NCI-H82 (cell line): ENCODE results near the gene RFFL.
A peak's percentile ranks its signal among the peaks of the same experiment; 100 is the strongest.
"Not testable (repeated sequence)": the region's sequence is repeated elsewhere in the genome, so short reads cannot be mapped to it uniquely, and the experiment has no call there.

Experiments
- DNase-seq: peaks from one replicate; lab custom pipeline; 2025; lab: John Stamatoyannopoulos, UW

The RFFL gene

DNA sequence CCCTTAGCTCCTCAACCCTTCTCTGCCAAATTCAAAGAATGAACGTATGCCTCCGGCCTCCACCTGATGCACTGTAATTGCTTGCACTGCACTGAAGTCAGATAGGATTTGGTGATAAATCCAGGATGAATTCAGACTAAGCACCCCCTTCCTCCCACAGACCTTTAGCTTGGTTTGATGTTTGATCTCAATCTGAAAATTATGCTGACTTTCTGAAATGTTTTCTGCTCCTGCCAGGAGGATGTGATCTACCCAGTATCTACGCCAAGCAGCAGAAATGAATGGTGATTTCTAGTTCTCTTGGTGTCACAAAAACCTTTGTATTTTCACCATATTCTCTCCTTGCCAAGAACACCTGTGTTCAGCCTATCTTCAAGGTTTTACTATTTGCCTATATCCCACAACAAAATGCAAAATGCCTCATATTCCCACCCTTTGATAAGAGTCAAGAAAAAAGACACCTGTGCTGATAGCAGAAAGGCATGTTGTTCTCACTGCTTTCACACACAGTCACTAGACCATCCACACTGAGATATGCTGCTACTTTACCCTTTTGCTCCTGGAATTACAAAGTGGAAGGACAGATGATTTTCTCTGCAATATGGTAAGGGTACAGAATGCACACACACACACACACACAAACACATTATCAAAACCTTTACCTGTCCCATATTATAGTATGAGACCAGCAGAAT lies 14.7 kb downstream of the RFFL start:
- DNase-seq = peak; percentile 17

DNA sequence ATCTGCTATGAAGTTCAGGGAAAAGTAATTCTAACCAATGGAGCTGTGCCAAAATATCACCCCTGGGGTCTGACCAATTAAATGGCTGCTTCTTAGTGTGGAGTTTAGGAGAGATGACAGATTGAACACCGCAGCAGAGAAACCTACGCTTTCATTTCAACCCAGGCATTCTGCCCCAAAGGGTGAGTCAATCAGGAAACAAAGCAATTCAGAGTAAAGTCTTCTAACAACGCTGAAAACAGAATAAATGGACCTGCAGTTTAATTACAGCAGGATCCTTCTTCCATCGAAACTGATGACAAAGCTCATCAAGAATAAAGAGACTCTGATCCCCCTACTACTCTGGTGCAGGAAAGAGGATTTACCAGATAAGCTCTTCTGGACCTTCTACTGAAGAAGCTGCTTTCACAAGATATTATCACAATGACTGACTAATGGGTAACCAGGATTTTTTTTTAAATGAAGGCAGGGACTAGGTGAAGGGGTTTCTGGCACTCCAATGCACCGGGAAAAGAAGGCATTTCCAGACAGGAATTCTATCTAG lies 16.7 kb downstream of the RFFL start:
- DNase-seq = peak; percentile 85

DNA sequence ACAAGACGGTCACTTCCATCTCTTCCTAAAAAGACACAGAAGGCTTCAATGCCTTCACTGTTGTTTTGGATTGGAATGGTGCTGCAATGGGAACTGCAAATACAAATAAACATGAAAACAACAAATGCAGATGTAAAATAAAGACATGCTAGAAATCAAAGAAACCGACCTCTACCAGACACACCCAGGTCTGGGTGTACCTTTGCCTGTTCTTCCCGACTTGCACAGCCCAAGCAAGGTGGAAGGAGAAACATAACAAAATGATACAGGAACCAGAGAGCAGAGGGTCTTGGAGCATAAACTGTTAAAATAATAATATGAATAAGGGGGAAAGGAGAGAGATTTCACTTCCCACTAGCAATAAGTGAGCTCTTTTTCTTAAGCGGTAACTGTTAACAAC lies 17.3 kb downstream of the RFFL start:
- no peak for DNase-seq

DNA sequence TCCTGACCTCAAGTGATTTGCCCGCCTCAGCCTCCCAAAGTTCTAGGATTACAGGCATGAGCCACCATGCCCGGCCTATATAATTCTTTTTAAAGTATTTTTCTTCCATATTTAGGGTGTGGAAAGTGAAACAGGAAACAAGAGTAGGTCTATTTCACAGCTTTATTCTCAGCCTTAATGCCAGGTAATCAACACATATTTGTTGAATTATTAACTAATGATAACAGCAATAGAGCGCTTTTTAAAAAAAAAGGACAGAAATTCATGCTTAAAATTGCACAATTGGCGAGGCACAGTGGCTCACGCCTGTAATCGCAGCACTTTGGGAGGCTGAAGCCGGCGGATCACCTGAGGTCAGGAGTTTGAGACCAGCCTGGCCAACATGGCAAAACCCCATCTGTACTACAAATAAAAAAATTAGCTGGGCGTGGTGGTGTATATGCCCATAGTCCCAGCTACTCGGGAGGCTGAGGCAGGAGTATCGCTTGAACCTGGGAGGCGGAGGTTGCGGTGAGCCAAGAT lies 18.0 kb downstream of the RFFL start:
- not testable (repeated sequence) for DNase-seq

DNA sequence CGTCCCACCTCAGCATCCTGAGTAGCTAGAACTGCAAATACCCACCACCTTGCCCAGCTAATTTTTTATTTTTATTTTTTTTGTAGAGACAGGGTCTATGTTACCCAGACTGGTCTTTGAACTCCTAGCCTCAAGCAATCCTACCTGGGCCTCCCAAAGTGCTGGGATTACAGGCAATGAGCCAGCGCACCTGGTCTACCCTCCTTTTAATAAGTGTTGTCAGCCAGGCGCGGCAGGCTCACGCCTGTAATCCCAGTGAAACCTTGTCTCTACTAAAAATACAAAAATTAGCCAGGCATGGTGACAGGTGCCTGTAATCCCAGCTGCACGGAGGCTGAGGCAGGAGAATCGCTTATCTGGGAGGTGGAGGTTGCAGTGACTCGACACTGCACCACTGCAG lies 19.3 kb downstream of the RFFL start:
- DNase-seq = no peak

DNA sequence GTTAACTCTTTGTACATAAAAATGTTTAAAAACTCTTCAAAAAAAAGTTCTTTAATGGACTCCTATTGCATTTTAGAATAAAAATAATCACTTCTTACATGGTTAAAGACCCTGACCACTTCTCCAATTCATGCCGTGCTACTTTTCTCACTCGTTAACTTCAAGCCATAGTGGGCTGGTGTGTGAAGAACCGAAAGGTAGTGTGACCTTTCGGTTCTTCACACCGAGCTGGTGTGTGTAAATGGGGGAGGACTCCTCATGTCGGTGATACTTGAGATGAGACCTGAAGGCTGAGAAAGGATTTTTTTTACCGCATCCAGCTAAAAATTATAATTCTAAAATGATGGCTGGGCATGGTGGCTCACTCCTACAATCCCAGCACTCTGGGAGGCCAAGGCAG lies 22.1 kb downstream of the RFFL start:
- no peak for DNase-seq

DNA sequence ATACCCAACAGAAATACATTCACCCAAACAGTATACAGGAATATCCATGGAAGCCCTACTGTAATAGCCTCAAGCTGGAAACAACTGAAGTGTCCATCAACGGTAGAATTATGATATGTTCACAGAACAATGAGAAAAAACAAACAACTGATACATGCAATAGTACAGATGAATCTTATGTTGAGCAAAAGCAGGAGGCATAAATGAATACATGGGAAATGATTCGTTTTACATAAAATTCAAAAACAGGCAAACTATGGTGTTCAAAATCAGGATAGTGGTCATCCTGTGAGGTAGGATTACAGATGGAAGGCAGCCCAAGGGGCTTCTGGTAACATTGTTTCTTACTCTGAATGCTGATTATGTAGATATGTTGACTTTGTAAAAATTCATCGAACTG lies 25.1 kb downstream of the RFFL start:
- no peak for DNase-seq

DNA sequence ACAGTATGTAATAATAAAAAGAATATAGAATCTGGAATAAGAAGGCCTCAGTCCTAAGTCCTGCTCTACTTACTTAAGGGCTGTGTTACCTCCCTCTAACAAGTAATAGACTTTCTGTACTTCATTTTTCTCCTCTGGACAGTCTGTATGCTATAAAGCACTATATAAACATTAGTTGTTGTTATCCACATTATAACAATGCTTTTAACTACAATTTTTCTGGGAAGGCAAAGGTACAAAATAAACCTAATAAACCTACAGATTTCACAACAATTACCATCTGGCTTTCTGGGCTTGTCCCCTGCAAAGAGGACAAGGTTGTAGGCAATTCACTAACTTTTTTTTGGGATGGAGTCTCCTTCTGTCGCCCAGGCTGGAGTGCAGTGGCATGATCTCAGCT lies 32.7 kb downstream of the RFFL start:
- no peak for DNase-seq

DNA sequence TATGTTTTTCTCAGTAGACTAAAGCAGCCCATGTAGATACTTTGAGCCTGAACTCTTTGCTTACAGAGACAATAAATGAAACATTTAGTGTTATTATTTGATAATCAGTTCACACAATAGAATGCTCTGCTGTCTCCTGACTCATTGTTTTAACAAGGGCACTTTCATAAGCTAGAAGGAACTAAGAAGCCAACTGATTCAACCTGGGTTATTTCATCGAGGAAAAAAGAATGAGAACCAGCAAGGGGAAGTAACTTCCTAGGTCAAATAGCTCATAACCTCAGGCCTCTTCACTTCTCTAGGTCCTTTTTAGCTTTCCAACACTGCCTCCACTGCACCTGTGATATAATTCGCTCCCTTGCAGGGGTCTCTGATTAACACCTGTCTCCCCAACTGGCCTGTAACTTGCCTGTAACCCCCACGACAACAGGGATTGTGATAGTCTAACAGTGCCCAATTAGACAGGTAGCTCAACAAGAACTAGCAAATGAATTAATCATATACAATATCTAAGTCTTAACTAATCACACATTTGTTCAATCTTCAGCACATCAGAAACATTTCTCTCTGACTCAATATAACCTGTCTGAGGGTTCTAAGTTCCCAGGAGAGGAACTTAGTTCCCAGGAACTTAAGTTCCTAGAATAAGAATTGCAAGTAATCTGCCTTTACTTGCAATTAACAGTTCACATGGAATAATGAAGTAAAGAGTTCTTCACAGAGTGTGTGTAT lies 34.8 kb downstream of the RFFL start:
- DNase-seq = no peak

DNA sequence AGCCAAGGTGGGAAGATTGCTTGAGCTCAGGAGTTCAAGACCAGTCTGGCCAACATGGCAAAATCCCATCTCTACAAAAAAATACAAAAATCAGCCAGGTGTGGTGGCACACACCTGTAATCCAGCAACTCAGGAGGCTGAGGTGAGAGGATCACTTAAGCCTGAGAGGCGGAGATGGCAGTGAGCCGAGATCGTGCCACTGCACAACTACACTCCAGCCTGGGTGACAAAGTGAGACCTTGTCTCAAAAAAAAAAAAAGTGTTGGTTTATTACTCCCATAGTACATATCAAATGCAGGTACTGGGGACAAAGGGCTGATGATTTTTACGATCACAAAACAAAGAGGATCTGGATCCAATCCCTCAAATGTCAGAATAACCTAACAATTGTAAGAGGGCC lies 35.4 kb downstream of the RFFL start:
- DNase-seq = not testable (repeated sequence)

DNA sequence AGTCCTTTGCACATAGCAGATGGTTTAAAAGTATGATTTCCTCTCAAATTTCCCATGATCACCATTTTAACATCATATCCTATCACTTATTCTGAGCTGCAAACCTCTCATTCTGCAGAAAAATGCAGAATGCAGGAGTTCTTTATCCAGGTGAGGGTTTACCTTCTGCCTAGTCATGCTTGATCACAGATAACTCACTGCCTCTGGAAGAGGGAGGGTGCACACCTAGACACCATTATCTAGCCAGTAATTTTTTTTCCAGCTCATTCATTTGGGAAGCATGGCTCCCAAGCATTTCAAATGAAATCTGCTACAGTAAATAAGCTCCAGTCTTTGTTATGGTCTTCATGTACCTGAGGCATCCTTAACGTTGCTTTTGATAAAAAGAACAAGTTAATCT lies 38.0 kb downstream of the RFFL start:
- DNase-seq = no peak

DNA sequence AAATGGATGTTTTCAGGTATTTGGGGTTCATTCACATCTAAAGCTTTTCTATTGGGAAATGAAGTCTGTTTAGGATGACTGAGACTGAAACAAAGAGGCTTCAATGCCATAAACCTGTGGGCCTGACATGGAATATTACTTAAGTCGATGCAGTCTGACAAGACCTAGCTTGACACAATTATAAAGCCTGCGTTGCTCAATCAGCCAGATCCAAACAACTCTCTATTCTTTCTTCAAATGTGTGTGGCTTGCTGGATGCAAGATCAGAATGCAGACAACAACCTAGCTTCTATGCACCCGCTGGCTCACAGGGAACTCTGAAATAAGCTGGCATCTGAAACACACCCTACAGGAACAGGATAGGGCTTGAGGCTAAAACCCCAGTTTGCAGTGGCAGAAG lies 40.0 kb downstream of the RFFL start:
- no peak for DNase-seq

DNA sequence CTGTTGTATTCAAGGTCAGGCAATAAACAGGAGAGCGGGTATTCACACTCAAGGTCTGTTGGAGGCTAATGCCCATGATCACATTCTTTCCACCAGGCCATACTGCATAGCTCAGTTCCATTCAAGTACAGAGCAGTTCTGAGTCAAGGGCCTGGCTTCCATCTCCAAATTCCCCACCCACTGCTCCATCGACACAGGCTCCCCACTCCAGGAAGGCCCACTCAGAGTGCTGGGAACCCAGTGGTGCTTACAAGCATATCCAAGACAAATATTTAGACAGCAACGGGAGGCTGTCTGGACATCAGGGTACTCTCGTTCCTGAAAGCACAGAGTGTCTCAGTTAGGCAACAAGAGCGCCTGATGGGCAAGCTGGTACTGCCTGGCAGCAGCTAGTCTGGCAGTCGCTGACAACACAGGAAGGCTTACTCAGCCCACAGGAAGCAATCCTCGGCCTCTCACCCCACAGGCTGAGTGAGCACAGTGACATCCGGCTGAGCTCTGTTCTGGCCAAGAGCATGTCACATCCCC lies 40.9 kb downstream of the RFFL start:
- DNase-seq = no peak

DNA sequence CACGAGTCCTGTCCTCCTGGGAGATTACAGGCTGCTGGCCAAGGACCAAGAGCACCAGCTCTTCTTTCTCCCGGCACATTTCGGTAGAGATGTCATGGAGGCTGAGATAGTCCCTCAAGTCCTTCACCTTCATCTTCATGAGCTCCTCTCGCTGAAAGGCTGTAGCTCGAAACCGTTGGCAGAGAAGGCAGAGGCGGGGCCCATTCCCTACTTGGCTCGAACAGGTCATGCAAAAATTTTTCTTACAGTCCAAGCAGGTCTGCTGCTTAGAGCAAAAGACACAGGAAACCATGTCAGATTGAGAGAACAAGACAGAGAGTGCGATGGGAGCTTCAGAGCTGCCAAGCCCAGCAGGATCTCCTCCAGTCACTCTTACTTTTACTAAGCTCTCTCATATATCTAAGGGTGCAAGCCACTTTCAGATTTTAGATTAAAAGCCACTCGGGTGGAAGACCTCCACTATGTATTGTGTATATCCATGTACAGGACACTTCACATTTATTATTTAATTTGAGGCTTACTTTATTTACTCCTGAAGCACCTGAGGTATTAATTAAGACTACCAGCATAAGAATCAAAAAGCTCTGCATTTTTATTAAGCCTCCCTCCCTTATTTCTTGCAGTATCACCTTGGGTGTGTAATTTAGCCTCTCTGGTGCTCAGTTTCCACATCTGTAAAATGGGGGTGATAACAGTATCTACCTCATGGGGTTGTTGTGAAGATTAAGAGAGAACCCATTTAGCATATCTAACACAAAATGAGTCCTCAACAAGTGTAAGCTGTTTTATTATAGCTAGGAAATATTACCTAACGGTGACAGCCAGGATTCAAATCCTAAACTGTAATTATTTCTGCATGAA lies 41.8 kb downstream of the RFFL start:
- no peak for DNase-seq

DNA sequence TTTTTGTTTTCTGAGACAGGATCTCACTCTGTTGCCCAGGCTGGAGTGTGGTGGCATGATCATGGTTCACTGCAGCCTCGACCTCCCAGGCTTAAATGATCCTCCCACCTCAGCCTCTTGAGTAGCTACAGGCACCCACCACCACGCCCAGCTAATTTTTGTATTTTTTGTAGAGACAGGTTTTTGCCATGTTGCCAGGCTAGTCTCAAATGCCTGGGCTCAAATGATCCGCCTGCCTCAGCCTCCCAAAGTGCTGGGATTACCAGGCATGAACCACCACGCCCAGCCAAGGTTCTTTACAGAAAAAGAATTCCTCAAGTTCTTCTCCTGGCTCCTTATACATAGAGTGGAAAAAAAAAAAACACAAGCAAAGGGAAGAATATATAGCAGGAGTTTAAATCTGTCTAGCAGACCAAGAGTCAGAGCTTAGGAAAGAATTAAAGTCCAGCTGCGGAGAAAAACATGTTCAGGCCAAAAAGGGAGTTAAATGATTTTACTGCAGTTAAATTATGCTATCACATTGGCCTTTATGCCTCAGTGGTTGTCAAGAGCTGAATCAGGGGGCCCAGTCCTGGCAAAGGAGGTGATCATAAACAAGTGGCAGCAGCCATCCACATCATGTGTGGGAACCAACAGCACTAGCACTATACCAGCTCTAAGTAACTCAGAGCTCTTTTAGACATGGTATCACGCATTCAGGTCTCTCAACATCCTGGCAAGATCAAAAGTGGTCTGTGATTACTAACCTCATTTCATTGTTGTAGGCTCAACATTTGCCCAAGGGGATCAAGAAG lies 43.9 kb downstream of the RFFL start:
- DNase-seq = no peak

DNA sequence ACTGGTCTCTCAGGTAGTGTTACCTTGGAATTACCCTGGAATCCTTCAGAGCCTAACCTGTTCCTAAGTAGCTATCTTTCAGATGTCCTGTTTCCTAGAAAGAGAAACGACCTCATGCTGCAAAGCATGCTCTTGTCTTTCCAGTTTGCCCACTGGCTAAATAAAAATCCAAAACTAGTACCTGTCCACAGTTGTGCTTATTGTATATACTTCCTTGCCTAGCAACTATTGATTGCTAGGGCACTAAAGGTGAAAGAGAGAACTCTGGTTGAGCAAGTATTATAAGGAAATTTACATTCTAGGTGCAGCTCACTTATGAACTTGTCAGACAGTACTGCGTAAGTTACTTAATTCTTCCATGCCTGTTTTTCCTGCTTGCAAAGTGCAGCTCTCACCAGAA lies 44.7 kb downstream of the RFFL start:
- DNase-seq = no peak

DNA sequence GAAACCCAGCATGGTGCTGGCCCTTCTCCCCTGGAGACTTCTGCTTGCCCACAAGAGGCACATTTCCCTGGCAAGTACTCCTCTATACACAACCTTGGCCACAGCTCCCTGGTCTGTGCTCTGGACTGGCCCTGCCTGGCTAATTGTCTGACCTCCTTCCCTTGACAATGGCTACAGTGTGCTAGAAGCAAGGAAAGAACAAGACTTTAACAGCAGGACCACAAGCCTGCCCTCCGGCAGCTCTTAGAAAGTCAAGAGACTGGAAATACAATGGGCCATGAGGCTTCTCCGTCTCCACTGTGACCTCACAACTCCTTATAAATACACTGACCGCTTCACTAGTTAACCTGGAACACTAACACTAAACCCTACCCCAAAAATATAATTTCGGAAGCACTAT lies 46.5 kb downstream of the RFFL start:
- DNase-seq = no peak

DNA sequence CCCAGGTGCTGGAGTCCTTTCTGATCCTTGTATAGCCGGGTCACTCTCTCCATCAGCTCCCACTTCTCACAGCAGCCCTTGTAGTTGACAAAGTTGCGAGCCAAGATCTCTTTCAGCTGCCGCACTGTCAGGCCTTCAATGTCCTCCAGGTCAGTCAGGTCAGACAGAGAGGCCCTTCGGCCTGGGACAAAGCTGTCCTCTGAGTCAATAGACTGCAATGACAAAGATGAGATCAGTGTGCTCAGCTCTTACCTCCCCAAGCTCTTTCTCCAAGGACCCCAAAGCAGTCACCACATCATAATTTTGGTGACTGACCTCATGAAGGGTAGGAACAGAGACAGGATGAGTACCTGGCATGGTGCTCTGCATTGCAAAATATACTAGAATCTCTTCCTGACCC lies 47.1 kb downstream of the RFFL start:
- DNase-seq = no peak

DNA sequence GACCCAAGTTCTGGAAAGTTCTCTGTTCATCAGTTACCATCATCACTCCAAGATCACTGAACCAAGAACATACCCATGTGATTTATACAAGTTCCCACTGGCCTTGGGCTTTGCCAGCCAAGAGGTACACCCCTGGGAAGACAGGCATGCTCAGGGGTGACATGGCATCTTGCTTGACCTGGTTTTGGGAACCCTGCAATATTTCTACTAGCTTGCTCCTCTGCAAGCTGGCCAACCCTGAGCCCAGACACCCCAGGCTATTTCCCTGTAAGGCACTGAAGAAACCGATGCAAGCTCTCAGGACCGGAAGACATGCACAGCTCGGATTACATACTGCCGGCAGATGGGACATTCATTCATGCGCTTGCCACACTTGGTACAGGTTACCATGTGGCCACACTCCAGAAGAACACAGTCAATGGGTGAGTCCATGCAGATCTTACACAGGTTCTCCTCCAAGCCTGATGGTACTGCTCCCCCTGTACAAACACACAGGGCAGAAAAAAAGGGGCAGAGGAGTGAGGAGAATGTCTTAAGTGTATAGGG lies 51.8 kb downstream of the RFFL start:
- peak; percentile 70 for DNase-seq

DNA sequence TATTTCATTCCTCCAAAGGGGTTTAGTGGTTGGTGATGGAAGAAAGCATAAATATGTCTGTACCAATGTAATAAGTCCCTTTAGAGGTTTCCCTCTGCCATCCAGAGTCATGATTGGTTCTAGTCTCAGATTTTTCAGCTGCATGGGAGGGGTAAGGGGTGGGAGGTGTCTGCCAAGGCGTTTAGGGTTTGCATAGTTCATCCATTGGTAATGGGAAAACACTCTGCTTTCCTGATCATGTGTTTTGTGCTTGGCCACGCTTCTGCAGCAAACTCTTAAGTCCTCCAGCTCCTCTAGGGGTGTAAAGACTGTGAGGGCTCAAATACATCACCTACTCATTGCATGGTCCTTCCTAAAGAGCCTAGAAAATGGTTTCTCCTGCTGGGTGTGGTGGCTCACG lies 53.4 kb downstream of the RFFL start:
- DNase-seq = no peak

DNA sequence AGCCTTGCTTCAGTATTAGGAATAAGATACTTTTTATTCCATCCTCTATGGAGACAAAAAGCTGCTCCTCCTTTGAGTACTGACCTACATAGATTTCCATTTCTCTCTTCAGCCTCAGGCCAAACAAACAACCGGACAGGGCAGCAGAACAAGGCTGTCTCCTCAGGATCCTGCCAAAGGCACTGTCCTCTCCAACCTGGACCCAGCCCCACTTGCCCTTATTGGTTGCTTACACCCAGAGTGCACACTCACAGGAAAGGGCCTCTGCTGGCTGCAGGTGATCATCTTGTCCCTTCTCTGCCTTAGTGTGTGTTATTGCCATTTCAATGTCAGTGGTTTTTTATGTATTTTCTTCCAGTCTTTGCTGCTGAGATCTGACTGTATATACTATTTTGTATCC lies 56.5 kb downstream of the RFFL start:
- no peak for DNase-seq
